IMR-90 (cell line): ENCODE data around the gene CATSPERB.

Experiments used
- USF2 ChIP-seq: fragments of 150-350 bp; IDR thresholded peaks from 2 replicates; pipeline ENCODE4 v1.6.1; 2017; ENCODE audit warnings: mild to moderate bottlenecking, antibody characterized with exemption, low read length, low read depth
- TF ChIP-seq, protein P1 (sequence below): conservative IDR thresholded peaks from 2 replicates; pipeline ENCODE4 v1.5.1; 2012; ENCODE audit warnings: mild to moderate bottlenecking, low read depth, low read length, improper control_type of control experiment
- TF ChIP-seq, protein P2 (sequence below): fragments of 150-350 bp; IDR thresholded peaks from 2 replicates; pipeline ENCODE4 v1.6.1; 2016; ENCODE audit warnings: low read depth, mild to moderate bottlenecking, low read length, moderate library complexity, borderline replicate concordance

GRCh38 chr14:91611528-91611927, 120.4 kb downstream of the CATSPERB start:
- TF ChIP-seq, protein P1, sequence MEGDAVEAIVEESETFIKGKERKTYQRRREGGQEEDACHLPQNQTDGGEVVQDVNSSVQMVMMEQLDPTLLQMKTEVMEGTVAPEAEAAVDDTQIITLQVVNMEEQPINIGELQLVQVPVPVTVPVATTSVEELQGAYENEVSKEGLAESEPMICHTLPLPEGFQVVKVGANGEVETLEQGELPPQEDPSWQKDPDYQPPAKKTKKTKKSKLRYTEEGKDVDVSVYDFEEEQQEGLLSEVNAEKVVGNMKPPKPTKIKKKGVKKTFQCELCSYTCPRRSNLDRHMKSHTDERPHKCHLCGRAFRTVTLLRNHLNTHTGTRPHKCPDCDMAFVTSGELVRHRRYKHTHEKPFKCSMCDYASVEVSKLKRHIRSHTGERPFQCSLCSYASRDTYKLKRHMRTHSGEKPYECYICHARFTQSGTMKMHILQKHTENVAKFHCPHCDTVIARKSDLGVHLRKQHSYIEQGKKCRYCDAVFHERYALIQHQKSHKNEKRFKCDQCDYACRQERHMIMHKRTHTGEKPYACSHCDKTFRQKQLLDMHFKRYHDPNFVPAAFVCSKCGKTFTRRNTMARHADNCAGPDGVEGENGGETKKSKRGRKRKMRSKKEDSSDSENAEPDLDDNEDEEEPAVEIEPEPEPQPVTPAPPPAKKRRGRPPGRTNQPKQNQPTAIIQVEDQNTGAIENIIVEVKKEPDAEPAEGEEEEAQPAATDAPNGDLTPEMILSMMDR, result no peak
- TF ChIP-seq, protein P2, sequence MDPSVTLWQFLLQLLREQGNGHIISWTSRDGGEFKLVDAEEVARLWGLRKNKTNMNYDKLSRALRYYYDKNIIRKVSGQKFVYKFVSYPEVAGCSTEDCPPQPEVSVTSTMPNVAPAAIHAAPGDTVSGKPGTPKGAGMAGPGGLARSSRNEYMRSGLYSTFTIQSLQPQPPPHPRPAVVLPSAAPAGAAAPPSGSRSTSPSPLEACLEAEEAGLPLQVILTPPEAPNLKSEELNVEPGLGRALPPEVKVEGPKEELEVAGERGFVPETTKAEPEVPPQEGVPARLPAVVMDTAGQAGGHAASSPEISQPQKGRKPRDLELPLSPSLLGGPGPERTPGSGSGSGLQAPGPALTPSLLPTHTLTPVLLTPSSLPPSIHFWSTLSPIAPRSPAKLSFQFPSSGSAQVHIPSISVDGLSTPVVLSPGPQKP, result no peak
- no peak for TF ChIP-seq USF2
